GM18498 (cell line): ENCODE measurements around the gene POMT1.
"Not testable (repeated sequence)": the region's sequence is repeated elsewhere in the genome, so short reads cannot be mapped to it uniquely, and the experiment has no call there.

Experiments used
- ATAC-seq: cut with Tn5 transposase; IDR thresholded peaks from one replicate; pipeline ENCODE4 v1.9.1; 2021; ENCODE audit warnings: mild to moderate bottlenecking, moderate library complexity; ENCODE audit not compliant: unreplicated experiment

The POMT1 gene

DNA sequence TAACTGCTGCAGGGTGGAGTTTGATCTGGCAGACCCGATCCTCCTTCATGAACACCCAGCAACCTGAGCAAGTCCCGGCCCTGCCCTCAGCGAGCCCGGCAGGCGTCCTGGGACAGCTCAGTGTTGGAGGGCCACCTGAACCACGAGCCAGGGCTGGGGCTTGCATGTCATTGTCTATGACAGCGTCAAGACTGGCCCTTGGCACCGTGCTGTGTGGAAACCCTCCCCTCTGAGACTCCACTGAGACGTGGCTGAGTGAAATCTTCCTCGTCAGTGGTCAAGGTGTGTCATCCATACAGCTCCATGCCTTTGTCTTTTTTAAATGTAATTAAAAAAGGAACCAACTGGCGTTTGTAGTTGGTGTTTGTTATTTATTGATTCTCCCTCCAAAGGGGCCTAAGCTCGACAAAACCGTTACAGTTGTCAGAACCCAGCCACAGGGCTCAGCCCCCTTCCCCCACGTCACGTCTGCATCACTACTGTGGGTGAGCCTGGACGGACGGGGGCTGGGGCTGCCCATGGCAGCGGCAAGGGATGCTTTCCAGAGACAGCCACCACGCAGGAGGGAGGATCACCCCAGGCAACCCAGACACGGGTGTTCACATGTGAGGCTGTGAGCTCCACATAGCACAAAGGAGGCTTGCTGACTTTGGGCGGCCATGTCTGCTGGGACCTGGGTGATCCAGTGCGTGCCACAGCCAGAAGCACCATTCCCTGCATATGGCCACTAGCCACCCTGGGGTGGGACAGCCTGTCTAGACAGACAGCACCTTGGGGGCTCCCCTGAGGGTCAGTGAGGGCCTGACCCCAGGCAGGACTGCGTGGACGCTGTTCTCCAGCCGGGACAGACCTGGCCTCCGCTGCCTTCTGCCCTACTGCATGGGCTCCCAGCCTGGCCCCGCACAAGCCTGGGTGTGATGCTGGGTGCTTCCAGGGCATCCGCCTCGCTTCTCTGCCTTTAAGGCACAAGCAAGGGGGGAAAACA lies 21.0 kb downstream of the POMT1 start:
- ATAC-seq, result no peak

GRCh38 chr9:131524665-131525315 lies 22.1 kb downstream of the POMT1 start:
- ATAC-seq, result no peak

GRCh38 chr9:131525643-131526565 lies 23.2 kb downstream of the POMT1 start:
- no peak for ATAC-seq

DNA sequence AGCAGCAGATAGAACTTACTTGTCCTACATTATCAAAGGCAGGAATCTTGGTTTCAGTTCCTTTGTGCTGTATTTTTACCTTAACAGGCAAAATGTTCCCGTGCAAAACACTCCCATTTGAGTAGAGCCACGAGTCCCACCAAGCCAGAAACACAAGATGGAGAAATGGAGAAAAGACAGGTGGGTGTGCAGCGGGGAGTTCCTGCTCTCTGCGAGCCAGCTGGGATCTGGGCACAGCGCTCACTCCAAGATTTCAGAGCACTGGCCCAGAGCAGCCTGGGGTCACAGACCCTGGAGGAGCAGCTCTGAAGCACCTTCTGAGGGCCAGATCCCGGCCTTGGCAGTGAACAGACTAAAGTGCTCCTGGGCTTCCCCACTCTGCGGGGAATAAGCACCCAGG lies 25.5 kb downstream of the POMT1 start:
- no peak for ATAC-seq

DNA sequence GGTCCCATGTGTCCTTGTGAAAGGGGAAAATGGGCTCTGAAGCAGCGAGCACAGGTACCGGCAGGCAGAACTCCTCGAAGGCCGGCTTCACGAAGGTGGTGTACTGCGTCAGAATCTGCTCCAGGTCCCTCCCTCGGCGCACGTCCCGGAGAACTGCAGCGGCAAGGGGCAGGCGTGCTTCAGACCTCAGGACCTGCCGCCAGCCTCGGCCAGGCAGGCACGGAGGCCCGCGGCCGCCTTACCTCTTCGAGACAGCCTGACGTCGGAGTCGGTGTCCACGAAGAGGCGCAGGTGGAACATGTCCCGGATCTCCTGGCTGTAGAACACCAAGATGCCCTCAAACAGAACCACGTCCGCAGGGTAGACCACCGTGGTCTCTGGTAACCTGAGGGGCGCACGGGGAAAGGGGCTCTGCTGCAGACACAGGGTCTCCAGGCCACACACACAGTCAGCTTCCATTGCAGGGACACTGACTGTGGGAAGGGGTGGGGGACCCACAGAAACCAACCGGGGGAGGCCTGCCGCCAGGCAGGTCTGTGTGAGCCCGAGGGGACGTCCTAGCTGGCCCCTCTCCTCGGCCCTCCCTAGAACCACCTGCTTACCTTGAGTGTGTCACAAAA lies 26.3 kb downstream of the POMT1 start:
- ATAC-seq, result no peak

DNA sequence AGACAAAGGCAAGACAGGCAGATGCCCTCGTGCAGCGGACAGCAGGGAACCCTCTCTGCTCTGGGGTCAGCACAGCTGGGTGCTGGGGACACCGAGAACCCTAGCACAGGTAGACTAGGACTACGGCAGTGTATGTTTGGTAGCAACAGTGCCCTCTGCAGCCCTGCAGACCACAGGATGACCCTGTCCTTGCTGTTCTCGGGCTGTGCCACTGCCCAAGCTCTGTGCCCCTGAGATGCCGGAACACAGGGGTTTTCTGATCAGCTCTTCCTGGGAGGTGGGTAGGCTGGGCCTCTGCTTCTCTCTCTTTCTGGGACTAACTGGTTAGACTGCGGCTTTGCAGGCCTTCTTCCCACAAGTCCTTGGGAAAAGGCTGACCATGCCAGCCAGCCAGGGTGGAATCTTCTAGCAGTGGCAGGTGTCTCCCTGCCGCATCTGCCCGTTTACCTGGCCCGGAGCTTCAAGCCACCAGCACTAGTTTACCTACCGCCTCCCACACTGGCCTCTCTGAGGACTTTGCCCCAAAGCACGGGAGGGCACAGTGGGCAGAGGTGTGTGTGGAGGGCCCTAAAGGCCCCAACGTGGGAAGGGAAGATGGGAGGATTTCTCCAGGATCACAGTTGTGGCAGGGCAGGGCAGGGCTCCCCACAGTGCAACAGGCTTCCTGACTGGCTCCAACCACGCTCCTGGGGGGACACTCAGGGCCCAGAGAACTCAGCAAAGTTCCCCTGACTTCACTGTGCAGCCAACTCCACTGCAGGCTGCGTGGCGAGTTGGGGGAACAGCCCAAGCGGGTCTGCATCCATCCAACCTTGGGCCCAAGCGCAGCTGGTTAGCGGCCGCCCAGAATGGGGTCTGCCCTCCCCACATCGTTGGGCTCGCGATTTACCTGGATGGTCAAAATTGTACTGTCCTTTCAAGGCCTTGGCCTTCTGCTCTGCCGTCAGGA lies 27.2 kb downstream of the POMT1 start:
- no peak for ATAC-seq

DNA sequence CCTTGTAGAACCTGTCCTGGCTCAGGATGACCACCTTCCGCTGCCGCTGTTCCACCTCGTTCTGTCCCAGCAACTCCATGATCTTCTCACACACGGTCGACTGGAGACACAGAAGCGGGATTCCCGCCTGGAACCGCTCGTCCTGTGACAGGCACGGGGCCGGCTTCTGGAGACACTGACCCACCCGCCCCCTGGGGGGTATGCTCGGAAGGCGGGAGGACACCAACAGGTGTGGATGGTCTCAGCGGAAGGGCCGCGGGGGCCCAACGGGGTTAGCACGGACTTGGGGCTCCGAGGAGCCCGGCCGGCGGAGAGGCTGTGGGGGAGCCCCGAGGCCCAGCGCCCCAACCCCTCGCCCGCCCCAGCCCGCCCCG lies 27.8 kb downstream of the POMT1 start:
- peak; percentile 35 for ATAC-seq

GRCh38 chr9:131530920-131531832 lies 28.5 kb downstream of the POMT1 start, which contains the start of gene UCK1:
UCK1 (minus strand) TSS chr9:131531263; CDS start chr9:131531174, 89 bp downstream.
- ATAC-seq, result peak; percentile 80

DNA sequence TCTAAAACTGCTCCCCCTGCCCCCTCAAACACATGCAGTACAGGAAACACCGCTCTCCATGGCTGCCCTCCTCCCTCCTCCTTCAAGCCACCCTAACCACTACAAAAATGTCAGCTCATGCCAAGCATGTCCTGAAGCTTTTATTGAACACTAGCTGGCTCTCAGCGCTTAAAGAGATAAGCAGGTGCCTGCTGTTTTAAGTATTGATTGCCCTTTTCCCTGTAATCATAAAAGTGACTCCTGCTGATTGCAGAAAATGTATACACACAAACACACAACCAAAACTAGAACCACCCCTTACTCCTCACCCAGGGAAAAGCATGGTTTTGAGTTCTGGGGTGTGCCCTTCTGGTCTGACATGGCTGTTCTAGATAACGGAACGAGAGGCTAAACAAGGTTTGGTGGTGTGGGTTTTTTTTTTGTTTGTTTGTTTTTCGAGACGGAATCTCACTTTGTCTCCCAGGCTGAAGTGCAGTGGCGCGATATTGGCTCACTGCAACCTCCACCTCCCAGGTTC lies 32.1 kb downstream of the POMT1 start:
- ATAC-seq, result no peak

DNA sequence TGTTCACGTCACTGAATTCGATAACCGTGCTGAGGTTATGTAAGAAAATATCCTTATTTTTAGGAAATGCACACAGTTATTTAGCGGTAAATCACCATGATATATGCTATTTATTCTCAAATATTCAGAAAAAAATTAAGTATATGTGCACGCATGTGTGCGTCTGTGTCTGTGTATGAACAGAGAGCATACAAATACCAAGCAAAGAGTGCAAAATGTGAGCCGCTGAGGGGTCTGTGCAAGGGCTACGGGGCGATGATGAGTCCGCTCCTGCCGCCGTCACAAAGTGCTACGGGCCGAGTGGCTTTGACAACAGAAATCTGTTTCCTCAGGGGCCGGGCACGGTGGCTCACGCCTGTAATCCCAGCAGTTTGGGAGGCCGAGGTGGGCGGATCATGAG lies 35.2 kb downstream of the POMT1 start:
- ATAC-seq, result no peak

- ATAC-seq, result no peak
Measured at GRCh38 chr9:131539223-131539923, 36.7 kb downstream of the POMT1 start.

GRCh38 chr9:131543141-131543540 lies 40.4 kb downstream of the POMT1 start:
- ATAC-seq, result no peak

DNA sequence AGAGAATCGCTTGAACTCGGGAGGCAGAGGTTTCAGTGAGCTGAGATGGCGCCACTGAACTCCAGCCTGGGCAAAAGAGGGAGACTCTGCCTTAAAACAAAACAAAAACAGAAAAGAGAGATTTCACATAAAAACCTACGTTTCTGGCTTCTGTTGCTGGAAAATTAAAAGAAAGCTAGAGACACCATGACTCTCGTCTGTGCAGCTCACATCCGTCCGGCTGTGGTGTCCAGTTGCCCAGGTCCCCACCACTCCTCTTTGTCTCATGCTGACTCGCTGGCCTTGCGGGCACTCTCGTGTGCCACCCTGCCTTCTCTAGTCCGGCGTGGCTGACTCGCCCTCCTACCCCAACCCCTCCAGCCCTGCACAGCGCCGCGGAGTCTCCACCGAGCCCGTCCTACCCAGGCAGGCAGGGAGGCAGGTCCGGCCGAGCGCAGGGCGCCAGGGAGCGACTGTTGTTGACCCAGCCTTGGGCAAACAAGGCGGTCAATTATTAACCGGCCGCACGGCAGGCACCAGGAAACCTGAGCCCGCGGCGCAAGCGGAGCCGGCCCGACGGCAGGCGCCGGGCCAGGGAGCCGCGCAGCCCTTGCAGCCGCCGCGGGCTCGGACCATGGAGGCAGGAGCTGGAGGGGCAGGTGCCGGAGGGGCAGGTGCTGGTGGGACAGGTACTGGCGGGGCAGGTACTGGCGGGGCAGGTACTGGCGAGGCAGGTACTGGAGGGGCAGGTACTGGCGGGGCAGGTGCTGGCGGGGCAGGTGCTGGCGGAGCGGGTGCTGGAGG lies 42.5 kb downstream of the POMT1 start, which contains the start of gene PRRT1B:
PRRT1B (plus strand) TSS at position 521 of the 783 bp plus-strand sequence; CDS start at position 614, 93 bp downstream.
- ATAC-seq, result no peak

- no peak for ATAC-seq
Measured at GRCh38 chr9:131545786-131546335, 43.1 kb downstream of the POMT1 start.

DNA sequence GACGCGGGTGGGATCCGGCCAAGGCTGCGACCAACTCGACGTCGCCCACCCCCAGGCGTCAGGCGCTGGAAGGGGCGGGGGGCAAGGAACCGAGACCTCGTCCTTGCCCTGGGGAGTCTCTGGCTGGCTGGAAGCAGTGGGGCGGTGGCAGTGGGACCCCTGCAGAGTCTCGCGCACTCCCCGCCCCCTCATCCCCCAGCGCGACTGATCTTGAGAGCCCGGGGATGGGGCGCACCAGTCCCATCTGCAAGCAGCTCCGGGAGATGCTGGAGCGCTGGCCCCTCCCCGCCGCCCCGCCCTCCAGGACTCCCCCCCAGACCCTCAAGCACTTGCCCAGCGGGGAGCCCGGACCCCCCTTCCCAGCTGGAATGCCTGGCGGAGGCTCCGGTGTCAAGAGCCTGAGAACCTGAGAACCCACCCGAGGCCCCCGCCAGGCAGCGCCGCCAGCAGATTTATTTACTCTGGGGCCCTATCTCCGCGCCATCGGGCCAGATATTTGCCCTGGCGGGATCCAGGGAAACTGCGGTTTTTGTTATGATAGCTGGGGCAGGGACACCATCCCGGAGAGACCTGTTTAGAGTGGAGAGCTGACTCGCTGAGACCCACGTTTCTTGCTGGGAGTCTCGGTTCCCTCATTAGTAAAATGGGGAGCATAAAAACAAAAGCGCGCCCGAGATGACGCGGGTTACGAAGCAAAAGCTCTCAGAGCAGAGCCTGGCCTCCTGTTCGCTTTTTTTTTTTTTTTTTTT lies 43.8 kb downstream of the POMT1 start:
- ATAC-seq, result no peak

DNA sequence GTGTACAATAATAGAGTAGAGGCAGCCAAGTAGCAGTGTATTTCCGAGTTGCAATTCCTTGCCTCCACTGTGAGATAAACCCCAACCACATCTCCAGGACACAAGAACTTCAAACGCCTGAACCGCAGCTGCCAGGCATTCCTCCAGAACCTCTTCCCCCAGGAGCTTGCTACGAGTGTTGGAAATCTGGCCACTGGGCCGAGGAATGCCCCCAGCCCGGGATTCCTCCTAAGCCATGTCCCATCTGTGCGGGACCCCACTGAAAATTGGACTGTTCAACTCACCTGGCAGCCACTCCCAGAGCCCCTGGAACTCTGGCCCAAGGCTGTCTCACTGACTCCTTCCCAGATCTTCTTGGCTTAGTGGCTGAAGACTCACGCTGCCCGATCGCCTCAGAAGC lies 46.5 kb downstream of the POMT1 start:
- ATAC-seq, result not testable (repeated sequence)
